ENCODE data around the gene USP3.
"Not testable (repeated sequence)": the region's sequence is repeated elsewhere in the genome, so short reads cannot be mapped to it uniquely, and the experiment has no call there.

Gene USP3

DNA sequence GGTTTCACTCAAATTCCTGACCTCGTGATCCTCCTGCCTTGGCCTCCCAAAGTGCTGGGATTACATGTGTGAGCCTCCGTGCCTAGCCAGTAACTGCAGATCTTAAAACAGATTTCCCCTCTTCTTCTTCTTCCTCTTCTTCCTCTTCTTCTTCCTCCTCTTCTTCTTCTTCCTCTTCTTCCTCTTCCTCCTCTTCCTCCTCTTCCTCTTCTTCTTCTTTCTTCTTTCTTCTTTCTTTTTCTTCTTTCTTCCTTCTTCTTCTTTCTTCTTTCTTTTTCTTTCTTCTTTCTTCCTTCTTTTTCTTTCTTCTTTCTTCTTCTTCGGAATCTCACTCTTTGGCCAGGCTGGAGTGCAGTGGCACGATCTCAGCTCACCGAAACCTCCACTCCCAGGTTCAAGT lies 7.8 kb downstream of the USP3 start:
- DNase-seq (ENCODE audit: low read depth in 3 of 3) = no peak

DNA sequence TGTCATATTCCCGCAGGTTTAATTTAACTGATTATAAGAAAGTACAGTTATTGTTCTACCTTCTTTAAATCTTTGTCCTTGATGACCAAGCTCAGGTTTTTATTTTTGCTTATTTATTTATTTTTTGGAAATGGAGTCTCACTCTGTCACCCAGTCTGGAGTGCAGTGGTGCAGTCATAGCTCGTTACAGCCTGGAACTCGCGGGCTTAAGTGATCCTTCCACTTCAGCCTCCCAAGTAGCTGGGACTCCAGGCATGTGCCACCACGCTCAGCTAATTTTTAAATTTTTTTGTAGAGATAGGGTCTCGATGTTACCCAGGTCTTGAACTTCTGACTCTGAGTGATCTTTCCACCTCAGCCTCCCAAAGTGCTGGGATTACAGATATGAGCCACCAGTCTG lies 8.9 kb downstream of the USP3 start:
- no peak for DNase-seq (ENCODE audit: low read depth in 3 of 3)

DNA sequence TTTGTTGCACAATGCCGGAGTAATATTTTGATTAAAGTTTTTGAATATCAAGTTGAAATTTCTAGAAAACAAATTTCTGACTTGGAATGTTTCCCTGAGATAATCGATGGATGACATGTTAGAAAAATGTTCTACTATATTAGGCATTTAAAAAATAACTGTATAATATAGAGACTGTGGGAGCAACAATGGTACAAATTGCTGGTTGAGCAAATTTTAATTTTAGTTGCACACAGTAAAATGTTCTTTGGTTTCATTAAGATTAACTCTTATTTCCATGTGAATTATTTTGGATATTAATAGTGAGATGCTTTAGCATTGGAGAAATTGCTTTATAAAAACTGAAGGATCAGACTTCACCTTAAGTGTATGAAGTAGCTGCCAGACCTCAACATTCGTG lies 9.3 kb downstream of the USP3 start:
- DNase-seq (ENCODE audit: low read depth in 3 of 3) = no peak

DNA sequence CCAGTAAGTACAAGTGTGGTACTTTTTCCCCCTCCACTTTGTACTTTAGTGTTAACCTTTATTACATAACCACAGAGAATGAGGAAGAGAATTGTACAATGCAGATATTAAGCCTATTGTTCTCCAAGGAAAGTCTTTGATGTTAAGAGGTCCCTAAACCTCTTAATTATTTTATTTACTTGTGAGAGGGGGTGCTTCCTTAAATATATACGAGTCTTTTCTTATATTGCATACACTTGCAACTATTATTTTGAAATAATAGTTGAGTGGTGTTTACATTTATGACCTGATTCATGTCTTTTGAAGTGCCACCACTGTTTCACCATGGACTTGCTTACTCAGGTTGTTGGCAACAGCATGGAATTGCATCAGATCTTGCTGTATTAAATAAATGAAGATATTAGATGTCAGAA lies 10.1 kb downstream of the USP3 start:
- no peak for DNase-seq (ENCODE audit: low read depth in 3 of 3)

DNA sequence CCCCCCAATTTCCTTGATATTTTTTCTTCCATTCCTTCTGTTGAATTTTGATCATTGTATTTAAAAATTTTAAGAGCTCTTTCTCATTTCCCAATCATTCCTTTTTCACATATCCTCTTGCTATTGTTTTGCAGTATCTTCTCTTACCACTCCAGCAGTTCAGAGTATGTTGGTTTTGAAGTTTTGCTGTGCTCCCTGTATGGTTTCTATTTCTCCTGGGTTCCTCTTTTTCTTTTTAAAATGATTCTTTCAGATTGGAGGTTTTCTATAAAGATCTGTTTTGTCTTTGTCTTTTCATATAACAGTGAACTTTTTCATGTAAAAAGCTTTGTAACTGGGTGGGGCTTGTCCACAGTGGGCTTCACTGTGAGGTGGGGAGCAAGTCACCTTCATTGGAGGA lies 12.8 kb downstream of the USP3 start:
- no peak for DNase-seq (ENCODE audit: low read depth in 3 of 3)

DNA sequence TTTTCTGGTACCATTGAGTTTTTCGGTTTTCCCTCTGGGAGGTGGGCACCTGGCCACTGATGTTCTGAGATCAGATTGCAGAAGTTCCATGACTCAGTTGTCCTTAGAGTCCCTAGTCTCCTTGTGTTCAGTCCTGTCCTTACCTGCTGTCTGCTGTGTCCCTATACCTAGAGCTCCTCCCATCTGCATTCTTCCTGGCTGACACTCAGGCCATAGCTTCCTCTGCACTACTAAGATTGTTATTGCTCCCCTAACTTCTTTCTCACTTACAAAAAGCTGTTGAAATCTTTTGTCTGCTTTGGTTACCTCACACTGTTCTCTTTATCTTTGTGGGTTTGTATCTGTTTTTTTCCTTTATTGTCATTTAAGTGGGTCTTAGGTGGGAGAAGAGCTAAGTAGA lies 13.2 kb downstream of the USP3 start:
- DNase-seq (ENCODE audit: low read depth in 3 of 3) = no peak

DNA sequence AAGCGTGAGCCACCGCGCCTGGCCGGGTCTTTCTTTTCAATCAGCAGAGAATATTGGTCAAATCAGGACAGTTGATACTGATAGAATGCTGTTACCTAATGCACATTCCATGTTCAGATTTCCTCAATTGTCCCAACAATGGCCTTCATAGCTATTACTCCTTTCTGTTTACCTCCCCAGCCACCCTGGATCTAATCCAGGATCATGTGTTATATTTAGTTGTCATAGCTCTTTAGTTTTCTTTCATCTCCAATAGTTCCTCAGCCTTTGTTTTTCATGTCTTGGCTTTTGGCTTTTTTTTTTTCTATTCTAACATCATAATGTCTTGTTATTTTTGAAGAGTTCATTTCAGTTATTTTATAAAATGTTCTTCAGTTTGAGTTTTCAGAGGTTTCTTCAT lies 14.6 kb downstream of the USP3 start:
- DNase-seq (ENCODE audit: low read depth in 3 of 3) = no peak

DNA sequence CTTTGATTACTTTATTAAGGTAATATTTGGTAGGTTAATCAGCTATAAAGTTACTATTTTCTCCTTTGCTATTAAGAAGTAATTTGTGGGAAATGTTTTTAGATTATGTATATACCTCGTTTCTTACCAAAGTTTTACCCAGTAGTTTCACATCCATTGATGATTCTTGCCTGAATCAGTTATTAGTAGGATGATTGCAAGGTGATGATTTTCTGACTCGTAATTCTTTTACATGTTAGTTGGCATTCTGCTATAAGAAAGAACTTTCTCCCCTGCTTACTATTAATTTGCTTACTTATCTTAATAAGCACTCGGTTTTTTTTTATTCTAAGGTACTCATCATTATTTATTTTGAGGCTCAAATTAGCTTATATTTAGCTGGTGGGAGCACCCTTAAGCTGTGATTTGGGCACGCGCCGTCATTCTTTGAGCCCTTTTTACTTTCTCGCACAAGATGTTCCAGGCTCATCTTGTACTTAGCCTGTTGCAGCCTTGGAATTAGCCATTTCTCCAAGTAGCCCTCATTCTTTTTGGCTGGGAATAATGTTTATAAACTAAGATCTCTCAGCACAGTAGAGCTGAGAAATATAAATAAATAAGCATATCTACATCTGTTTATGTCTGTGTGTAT lies 15.3 kb downstream of the USP3 start:
- no peak for DNase-seq (ENCODE audit: low read depth in 3 of 3)

DNA sequence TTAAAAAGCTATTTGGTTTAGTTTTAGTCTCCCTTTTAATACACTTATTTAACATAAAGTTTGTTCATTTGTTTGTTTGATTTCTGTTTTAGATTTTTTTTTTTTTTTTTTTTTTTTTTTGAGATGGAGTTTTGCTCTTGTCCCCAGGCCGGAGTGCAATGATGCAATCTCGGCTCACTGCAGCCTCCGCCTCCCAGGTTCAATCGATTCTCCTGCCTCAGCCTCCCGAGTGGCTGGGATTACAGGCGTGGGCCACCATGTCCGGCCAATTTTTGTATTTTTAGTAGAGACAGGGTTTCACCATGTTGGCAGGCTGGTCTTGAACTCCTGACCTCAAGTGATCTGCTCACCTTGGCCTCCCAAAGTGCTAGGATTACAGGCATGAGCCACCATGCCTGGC lies 16.1 kb downstream of the USP3 start:
- not testable (repeated sequence) for DNase-seq (ENCODE audit: low read depth in 3 of 3)

DNA sequence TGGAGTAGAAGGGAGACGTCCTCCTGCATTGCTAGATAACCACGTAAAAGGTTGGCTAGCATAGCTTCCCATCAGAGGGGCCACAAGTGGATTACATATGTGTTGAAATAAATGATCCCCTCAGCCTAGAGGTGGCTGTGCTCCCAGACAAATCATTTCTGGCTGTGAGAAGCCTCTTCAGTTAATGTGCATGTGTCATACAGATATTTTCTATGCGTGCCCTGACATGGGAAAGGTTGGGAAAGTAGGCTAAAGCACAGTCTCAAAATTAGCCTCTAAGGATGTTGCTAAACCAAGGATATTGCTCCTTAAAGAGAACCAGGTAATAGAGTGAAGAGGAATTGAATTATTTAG lies 17.8 kb downstream of the USP3 start:
- DNase-seq (ENCODE audit: low read depth in 3 of 3) = no peak

DNA sequence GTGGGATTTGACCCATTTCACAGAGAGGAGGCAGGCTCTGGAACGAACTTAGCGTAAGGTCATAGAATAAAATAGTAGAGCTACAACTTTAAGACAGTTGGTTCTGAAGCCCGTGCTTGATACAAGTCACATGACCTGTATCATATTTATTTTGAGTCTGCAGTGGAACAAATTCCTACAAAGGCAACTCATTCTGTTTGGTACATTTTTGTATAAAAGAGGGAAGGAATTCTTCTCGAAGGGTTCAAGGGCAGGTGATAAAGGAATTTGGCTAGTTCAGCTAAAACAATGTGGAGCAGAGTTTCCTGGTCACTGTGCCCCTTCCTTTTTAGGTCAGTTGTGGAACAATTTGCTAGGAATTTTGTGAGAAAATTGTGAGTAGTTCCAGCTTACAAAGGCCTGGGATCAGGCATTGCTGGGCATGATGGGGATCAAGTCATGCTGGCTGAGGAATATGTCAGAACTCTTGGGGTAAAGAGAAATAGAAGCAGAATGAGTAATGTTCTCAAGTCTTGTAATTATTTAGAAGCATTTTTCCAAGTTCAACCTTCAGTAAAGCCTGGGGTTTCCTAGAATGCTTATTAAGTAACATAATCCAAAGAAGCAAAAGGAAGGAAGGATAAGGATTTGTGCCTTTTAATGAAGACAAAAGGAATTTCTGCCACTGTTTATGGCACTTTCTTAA lies 19.1 kb downstream of the USP3 start:
- DNase-seq (ENCODE audit: low read depth in 3 of 3) = no peak

DNA sequence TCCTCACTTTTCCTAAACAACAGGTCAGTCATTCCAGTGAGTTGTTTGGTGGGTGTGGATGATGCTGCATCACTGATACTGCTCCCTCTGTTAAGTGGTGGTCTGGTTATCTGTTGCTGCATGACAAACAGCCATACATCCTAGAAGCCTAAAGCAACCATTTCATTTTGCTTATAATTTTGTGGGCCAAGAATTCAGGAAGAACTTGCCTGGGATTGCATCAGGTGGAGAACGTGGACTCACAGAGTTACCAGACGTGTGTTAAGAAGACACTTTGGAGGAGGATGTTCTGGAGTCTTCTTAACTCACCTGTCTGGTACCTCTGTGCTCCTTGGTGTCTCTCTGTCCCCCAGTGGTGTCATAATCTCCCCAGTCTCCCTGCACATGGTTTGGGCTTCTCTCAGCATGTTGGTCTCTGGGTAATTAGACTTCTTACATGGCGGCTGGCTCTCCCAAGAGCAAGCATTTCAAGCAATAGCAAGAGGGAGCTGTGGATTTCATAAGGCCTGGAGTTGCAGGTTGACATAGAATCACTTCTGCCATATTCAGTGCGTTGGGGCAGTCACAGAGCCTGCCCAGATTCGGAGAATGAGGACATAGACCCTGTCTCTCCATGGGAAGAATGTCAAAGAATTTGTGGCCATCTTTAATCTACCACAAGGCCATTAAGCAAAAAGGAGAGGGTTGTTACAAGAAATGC lies 20.1 kb downstream of the USP3 start:
- no peak for DNase-seq (ENCODE audit: low read depth in 3 of 3)

DNA sequence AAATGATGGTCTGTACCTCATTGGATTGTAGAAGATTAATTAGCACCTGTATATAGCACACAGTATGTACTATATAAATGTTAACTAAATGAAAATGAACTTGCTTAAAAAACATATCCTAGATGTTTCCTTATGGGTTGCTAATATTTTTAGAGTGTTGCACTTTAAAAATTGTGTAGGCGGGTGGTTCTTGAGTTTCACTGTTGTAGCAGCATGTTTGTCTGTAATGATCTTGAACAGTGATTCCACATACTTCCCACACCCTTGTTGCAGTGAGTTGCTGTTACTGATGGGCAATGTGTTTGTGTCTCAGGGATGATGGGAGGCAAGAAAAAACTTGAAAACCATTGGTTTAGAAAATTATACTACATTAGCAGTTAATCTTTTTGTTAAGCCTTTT lies 22.0 kb downstream of the USP3 start:
- DNase-seq (ENCODE audit: low read depth in 3 of 3) = no peak

DNA sequence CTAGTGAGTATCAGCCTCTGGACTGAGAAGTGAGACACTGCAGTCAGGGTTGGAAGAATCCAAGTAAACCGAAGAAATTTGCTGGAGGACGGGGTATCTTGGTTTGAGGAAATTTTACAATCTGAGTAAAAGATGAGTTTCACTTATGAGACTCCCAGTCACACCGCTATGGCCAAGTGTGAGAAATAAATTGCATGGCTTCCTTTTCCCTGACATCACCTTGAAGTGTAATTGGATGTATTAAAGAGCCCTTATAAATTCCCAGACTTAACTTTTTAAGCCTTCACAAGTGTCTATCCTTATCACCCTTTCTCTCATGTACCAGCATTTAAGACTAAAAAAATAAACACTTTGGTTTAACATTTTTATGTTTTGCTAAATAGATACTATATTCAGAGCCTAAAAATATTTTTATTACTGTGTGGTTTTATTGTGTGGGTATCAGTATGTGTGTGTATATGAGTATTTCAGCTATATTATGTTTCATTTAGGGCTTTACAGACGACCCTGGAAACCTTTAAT lies 23.8 kb downstream of the USP3 start:
- DNase-seq (ENCODE audit: low read depth in 3 of 3) = no peak

DNA sequence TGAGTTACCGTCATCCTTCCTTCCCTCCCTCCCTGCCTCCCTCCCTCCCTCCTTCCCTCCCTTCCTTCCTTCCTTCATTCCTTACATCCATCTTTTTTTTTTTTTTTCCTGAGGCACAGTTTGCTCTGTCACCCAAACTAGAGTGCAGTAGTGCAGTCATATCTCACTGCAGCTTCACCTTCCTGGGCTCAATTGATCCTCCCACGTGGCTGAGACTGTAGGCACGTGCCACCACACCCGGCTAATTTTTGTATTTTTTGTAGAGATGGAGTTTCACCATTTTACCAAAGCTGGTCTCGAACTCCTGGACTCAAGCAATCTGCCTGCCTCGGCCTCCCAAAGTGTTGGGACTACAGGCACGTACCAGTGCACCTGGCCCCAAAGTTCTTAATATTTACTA lies 25.8 kb downstream of the USP3 start:
- peak in 1 of 3 donors; percentile 11 for DNase-seq (ENCODE audit: low read depth in 3 of 3)

DNA sequence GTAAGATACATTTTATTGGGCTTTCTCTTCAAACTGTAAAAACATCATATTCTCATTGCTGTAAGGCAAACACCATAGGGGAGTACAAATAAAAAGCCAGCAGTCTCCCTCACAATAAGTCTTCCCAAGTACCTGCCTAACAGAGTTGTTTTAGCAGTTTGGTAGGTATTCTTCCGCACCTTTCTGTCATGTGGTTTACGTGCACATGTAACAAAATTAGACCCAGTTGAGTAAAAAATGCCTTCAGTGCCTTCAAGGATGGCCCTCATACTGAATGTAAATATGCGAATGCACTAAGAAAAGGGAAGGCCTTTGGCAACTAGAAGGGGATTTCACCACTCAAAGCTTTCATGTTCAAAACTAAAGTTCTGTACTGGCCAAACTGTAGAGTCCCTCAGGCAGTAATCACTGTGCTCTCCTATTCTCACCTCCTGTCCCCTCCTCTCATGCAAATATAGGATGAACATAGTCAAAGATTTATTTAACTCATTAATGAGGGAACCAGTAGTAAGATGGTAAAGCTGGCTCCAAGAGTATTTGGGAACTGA lies 26.4 kb downstream of the USP3 start:
- no peak for DNase-seq (ENCODE audit: low read depth in 3 of 3)

DNA sequence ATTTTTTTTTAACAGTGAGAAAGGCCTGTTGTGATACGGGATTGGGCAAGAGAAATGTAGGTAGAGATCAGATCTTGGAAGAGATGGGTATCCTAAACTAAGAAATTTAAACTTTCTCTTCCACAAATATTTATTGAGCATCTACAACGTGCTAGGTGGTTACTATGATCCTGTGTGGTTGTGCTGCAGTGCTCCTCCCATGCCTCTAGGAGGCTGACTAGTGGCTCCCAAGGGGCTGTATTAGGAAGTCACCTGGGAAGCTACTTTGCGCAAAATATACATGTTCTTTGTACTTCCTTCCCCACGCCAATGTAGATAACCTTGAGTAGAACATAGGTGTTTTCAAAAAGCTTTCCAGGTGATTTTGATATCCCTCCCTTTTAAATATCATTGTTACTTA lies 27.2 kb downstream of the USP3 start:
- DNase-seq (ENCODE audit: low read depth in 3 of 3) = no peak

DNA sequence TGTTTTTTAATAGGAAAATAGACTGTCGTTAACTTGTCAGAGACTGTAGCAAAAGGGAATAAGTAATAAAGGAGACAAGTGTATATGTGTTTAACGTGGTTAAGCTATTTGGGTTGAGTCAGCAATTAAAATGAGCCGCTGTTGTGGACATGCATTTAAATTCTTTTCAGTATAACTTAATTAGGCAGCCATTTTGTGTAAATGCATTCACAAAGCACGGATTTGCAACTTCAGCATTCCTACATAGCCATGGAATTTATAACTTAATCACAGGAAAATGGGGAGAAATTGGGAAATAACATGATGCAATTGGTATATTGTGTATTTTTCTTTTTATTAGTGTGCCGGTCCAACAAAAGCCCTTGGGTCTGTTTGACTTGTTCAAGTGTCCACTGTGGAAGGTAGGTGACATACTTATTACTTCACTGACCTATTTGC lies 27.9 kb downstream of the USP3 start:
- no peak for DNase-seq (ENCODE audit: low read depth in 3 of 3)

DNA sequence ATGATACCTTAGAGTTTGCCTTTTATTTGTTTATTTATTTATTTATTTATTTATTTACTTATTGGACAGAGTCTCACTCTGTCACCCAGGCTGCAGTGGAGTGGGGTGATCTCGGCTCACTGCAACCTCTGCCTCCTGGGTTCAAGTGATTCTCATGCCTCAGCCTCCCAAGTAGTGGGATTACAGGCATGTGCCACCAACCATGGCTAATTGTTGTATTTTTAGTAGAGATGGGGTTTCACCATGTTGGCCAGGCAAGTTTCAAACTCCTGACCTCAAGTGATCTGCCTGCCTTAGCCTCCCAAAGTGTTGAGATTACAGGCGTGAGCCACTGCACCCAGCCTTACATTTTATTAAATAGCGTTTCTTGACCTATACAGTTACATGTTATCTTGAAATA lies 30.5 kb downstream of the USP3 start:
- DNase-seq (ENCODE audit: low read depth in 3 of 3) = not testable (repeated sequence)

DNA sequence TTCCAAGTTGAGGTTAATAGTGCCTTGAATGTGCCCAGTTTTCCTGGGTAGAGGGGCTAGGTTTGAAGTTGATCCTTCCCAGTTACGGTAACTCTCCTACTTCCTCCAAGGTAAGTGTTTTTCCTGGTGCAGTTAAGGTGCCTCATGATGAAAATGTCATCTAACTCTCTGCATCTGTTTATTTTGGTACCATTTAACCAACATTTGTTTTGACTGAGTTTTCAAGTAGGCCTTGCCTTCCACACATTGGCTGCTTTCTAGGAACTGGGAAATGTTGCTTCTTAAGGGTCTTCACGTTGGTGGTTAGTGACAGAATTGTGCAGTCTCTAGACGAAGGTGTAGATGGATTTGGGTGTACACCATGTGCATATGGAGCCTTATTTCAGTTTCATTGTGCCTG lies 31.3 kb downstream of the USP3 start:
- DNase-seq (ENCODE audit: low read depth in 3 of 3) = no peak

DNA sequence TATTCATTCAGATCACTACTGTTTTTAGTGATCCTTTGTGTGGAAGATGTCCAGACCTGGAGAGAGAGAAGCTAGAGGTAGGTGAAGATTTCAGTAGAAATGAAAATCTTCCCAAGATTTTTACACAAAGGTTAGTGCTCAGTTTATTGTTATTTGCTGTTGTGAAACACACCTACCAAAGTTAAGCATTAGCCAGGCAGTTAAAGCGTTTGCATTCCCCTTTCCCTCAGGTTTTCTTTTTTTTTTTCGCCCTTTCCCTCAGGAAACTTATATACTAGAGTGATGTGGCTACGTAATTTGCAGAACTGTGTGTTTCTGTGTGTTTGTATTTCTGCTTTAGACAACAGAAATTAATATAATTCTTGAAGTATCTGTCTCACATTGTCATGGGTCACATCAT lies 34.5 kb downstream of the USP3 start:
- no peak for DNase-seq (ENCODE audit: low read depth in 3 of 3)

DNA sequence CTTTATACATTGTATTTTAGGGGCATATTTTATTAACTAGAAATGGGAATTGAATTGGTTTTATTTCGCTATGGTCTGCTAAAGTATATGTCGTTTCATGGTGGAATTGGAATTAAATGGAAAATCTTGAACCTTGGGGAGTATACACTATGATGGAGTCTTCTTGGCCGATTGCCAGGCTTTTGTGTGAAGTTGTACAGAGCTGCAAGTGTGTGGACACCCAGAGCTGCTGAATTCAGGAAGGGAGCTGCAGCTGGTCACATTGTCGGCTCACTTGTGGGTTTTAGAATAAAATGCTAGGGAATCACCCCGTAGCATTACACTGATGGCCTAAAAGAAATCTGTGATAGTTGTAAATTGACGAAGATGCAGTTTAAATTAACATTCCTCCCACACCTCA lies 35.1 kb downstream of the USP3 start:
- no peak for DNase-seq (ENCODE audit: low read depth in 3 of 3)

DNA sequence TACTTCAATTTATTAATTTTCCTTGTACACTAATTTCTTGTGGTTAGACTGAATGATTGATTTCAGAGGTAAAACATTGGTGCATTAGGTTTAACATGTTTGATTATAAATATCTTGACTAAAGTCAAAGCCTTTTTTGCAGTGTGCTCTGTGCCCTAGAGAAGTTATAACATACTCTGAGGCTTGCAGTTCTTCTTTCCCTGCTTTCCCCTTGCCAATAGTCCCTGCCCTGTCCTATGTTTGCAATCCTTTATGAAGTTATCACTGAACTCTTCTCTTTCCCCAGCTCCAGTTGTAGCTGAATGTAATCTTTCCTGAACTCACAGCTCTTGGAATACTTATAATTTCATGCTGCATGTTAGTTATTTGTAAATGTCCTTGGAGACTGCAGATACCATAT lies 35.6 kb downstream of the USP3 start:
- no peak for DNase-seq (ENCODE audit: low read depth in 3 of 3)

All from stimulated activated CD4-positive, alpha-beta T cell treated with anti-CD3 and anti-CD28 coated beads, TNF-alpha, amount 100 ng/mL, for 48 hours (primary cell).